ENCODE results near the gene WNT9A. TPM values are rescaled to one million over a fixed set of nuclear protein-coding genes. Genes with fewer than 3 reads are reported as not detected.
A peak's percentile ranks its signal among the peaks of the same experiment; 100 is the strongest.
"Not testable (repeated sequence)": the region's sequence is repeated elsewhere in the genome, so short reads cannot be mapped to it uniquely, and the experiment has no call there.

The WNT9A gene
- total RNA-seq, 2 donors from 2014 or later, result 2.2 to 2.6 TPM

DNA sequence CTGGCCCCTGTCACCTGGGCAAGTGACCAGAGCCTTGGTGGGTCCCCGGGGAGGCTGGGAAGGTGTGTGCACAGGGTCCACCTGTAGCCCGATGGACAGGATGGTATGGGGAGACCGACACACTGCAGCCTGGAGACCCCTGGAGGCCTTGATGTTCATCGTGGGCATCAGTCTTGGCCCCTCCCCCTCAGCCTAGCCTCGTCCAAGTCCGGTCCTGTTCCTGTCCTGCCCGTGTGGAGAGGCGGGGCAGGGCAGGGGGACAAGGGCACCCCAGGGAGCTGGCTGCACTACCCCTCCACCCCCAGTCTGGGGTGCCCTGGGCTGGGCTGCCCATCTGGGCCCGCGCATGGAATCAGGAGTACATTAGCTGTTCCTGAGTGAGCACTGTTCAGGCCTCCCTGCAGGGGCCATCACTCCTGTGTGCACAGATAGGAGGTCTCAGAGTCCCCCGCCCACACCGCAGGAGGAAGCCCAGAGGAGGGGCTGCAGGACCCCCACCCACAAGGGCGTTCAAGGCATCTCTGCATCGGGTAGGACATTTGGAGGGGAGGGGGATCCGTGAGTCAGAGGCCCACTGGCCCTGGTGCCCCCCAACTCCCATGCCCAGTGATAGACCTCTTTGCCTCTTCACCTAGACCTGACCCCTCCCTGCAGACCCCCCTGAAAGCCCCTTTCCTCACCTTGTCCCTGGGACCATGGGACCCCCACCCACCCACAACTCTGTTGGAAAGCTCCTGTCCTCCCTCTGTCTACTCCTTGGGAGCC is 63.2 kb downstream of the WNT9A start:
- ATAC-seq, result no peak
- intact Hi-C loops (cut with DNase I, micrococcal nuclease), result no loop called here
- DNase-seq, result peak in 1 of 2 donors; percentile 15

DNA sequence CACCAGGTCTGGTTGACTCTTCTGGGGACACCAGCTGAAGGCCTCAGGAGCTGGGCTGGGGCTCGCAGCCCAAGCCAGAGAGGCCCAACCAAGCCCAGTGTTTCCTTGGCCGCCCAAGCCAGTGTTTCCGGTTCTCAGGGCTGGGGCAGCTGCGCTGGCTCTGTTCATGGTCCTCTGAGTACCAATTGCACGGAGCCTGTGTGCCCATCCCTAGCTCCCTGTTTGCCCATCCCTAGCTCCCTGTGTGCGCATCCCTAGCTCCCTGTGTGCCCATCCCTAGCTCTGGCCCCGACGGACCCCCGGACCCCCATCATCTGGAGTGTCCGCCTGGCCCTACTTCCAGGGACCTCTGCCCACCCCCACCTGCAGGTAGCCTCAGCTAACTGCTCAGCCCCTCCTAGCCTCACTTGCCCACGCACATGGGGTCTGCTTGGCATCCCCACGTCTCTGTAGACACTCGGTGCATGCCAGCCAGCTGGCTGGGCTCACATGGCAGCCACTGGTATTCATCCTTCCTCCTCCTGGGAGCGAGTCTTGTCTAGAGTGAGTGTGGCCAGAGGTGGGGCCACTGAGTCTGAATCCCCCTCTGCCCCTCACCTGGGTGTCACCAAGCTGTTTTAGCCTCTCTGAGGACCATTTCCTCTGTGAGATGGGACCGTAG is 64.0 kb downstream of the WNT9A start:
- ATAC-seq (no peak), DNase-seq (peak in 1 of 2 donors; percentile 18)
- intact Hi-C loops (cut with DNase I, micrococcal nuclease), result no loop called here

DNA sequence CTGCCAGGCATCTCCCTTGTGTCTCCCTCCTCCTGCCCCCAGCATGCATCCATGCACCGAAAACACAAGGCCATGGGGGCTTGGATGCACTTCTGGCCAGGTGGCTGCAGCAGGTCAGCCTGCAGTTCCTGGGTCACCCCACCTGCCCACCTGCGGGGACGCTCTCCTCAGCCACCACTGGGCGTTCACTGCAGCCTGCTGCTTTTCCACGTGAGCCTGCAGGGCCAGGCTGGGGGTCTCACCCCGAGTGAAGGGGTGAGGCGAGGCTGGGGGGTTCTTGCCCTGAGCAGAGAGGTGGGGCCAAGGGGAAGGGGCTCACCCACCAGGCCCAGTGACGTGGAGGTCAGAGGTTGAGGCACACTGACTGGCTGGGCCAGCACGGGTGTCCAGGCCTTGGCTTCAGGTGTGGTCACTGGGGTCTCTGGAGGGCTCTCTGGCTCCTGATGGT is 64.6 kb downstream of the WNT9A start:
- DNase-seq (peak in 1 of 2 donors; percentile 17), ATAC-seq (no peak)
- intact Hi-C loops (cut with DNase I, micrococcal nuclease), result no loop called here

DNA sequence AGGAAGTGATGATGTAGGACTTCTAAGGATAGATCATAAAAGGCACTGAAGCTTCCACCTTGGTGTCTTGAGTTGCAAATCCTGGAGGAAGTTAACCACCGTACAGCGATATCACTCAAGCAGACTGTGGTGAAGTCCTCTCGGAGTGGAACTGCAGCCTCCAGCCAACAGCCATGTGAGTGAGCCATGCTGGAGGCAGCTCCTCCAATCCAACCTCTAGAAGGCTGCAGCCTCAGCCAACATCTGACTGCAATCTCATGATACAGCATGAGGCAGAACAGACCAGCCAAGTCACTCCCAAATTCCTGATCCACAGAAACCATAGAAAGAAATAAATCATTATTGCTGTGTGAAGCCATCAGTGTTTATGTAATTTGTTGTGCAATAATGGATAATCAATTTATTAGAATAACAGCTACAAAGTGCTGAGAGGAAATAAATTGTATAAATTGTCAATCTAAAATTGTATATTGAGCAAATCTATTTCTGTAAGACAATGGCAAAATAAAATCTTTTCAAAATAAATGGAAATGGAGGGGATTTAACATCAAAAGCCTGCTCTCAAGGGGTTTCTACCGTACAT is 67.3 kb downstream of the WNT9A start:
- intact Hi-C loops (cut with DNase I, micrococcal nuclease), result no loop called here
- ATAC-seq (no peak), DNase-seq (no peak)

DNA sequence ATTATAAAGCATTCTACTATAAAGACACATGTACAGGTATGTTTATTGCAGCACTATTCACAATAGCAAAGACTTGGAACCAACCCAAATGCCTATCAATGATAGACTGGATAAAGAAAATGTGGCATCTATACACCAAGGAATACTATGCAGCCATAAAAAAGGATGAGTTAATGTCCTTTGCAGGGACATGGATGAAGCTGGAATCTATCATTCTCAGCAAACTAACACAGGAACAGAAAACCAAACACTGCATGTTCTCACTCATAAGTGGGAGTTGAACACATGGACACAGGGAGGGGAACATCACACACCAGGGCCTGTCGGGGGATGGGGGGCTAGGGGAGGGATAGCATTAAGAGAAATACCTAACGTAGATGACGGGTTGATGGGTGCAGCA is 69.9 kb downstream of the WNT9A start:
- DNase-seq; ATAC-seq; intact Hi-C loops (cut with DNase I, micrococcal nuclease): not testable (repeated sequence)

DNA sequence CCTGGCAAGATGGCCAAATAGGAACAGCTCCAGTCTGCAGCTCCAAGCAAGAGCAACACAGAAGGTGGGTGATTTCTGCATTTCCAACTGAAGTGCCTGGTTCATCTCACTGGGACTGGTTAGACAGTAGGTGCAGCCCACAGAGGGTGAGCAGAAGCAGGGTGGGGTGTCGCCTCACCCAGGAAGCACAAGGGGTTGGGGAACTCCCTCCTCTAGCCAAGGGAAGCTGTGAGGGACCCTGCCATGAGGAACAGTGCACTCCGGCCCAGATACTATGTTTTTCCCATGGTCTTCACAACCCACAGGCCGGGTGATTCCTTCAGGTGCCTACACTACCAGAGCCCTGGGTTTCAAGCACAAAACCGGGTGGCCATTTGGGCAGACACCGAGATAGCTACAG is 75.8 kb downstream of the WNT9A start:
- DNase-seq; ATAC-seq; intact Hi-C loops (cut with DNase I, micrococcal nuclease): not testable (repeated sequence)

DNA sequence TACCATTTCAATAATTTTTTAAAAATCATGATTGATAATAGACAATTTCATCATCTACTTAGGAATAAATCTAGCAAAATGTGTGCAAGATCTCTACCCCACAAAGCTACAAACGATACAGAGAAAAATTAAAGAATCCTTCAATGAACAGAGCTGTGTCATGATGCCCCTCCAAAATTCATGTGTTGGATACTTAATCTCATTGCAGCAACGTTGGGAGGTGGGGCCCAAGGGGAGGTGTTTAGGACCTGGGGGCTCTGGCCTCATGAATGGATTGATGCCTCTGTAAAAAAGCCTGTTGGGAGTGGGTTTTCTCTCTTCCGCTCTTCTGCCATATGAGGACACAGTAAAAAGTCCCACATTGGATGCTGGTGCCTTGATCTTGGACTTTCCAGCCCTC is 77.4 kb downstream of the WNT9A start:
- DNase-seq, result no peak
- intact Hi-C loops (cut with DNase I, micrococcal nuclease), result no loop called here
- ATAC-seq, result no peak

DNA sequence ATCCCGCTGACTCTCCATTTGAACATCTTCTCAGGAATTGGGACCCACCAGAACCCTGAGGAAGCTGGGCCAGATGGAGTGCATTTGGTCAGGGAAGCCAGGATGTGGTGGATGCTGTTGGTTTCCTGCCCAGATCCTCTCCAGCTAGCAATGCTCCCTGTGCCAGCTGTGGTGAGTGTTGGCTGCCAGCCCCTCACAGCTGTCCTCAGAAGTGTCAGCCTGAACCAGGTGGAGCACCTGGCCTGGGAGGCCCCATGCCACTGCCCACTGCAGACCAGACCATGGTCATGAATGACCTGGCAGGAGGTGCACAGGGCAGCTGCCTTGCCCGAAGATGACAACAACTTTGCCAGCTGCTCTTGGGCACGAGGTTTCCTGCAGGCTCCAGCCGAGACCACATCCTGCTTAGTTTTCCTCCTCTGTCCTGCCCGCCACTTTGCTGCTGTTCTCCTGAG is 77.9 kb downstream of the WNT9A start:
- no peak for ATAC-seq
- DNase-seq, result no peak
- intact Hi-C loops (cut with DNase I, micrococcal nuclease), result no loop called here

DNA sequence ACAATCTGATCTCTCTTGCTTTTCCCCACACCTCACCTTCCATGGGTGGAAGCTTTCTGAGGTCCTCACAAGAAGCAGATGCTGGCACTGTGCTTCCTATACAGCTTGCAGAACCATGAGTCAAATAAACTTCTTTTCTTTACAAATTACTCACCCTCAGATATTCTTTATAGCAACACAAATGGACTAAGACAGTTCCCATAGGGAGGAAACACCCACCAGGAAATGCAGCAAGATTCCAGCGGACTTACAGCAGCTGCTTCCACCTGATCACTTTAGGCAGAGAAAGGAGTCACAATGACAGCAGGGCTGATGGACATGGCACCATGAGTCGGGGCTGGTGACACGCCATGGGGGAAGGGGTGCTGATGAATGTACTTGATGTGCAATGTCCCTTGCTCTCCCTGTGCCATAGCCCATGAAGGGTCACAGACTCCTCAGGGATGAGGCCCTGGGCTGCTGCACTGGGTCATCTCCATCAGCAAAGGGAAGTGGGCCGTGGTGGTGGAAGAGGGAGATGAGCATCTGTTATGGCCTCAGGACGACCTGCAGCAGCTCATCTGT is 78.4 kb downstream of the WNT9A start:
- ATAC-seq (no peak), DNase-seq (no peak)
- intact Hi-C loops (cut with DNase I, micrococcal nuclease), result no loop called here

Small RNA genes lying within 50 kb of the gene (microRNA-seq; reads per million reads assigned to microRNA genes)
- 1.1 to 1.4 reads per million in 2 donors for gene MIR5008

Other genes starting within 250 kb of the WNT9A start
- 10 to 100 TPM; 11.1 to 11.9 TPM for gene JMJD4, start 212.6 kb downstream of the WNT9A start, total RNA-seq
- gene SNAP47, start 212.5 kb downstream of the WNT9A start, total RNA-seq, result 10 to 100 TPM; 18.6 to 20.5 TPM
- not detected for gene PRSS38, start 132.3 kb downstream of the WNT9A start, total RNA-seq
- gene WNT3A, start 59.1 kb upstream of the WNT9A start, total RNA-seq, result under 1 TPM in 1 of 2 donors, not detected in 1; 0.14 TPM
- gene ARF1, start 134.8 kb upstream of the WNT9A start, total RNA-seq, result 100 to 1,000 TPM; 469 to 500 TPM
- 10 to 100 TPM; 11.9 to 14.7 TPM for gene C1orf35, start 155.4 kb upstream of the WNT9A start, total RNA-seq
- gene MRPL55, start 161.4 kb upstream of the WNT9A start, total RNA-seq, result 10 to 100 TPM; 31.9 to 32.9 TPM
- 100 to 1,000 TPM; 175 to 176 TPM for gene GUK1, start 192.3 kb upstream of the WNT9A start, total RNA-seq
- 1 to 10 TPM in 1 of 2 donors, under 1 TPM in 1; 0.49 to 1.5 TPM for gene GJC2, start 202.0 kb upstream of the WNT9A start, total RNA-seq
- gene IBA57, start 217.9 kb upstream of the WNT9A start, total RNA-seq, result 1 to 10 TPM; 9.3 to 9.4 TPM